WTC11 (cell line): ENCODE data around the gene CTSE.

Experiments
- JUN ChIP-seq: sonication (generic); formaldehyde crosslinking; IDR thresholded peaks from 2 replicates; pipeline ENCODE4 v1.8.0; 2023; ENCODE audit warnings: mild to moderate bottlenecking, missing genetic modification reagents
- MYBL2 ChIP-seq: sonication (generic); formaldehyde crosslinking; IDR thresholded peaks from 2 replicates; pipeline ENCODE4 v1.8.1; 2023; ENCODE audit warnings: mild to moderate bottlenecking, moderate library complexity, missing genetic modification reagents
- NR2C2 ChIP-seq: sonication (generic); formaldehyde crosslinking; IDR thresholded peaks from 2 replicates; pipeline ENCODE4 v1.8.0; 2022; ENCODE audit warnings: mild to moderate bottlenecking, missing genetic modification reagents
- ZNF263 ChIP-seq: sonication (generic); formaldehyde crosslinking; IDR thresholded peaks from 2 replicates; pipeline ENCODE4 v1.8.1; 2022; ENCODE audit warnings: low read depth, mild to moderate bottlenecking, moderate library complexity, missing genetic modification reagents
- TF ChIP-seq, protein P1 (sequence below): sonication (generic); formaldehyde crosslinking; conservative IDR thresholded peaks from 2 replicates; pipeline ENCODE4 v1.8.1; 2022; ENCODE audit warnings: mild to moderate bottlenecking, missing genetic modification reagents
- TF ChIP-seq, protein P2 (sequence below): sonication (generic); formaldehyde crosslinking; IDR thresholded peaks from 2 replicates; pipeline ENCODE4 v1.8.0; 2022; ENCODE audit warnings: mild to moderate bottlenecking, missing genetic modification reagents
- TF ChIP-seq, protein P3 (sequence below): fragments of 200-600 bp; IDR thresholded peaks from 2 replicates; pipeline ENCODE4 v1.8.0; 2022; ENCODE audit warnings: antibody characterized with exemption

DNA sequence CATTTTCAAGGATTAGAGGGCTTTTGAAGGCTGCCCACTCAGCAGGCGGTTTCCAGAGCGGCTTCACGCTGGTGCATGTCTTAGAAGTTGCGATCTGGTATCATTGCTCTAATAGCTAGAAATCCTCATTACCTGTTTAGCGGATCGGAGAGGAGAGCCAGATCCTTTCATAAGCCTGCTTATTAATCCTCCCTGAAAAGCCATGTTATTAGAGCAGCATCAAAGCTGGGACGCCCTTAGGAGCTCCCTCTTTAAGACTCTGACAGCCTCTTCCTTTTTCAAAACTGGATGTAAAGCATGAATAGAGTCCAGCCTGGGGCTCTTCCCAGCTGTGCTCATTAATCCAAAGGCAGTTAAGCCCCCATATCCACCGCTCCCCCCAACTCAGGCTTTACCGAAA is 13.9 kb upstream of the CTSE start:
- TF ChIP-seq NR2C2 (no peak), ZNF263 (CRISPR knock-in tag) (no peak), JUN (CRISPR knock-in tag) (no peak), MYBL2 (CRISPR knock-in tag) (no peak)
- TF ChIP-seq, protein P1, sequence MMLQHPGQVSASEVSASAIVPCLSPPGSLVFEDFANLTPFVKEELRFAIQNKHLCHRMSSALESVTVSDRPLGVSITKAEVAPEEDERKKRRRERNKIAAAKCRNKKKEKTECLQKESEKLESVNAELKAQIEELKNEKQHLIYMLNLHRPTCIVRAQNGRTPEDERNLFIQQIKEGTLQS = no peak
- TF ChIP-seq, protein P2, sequence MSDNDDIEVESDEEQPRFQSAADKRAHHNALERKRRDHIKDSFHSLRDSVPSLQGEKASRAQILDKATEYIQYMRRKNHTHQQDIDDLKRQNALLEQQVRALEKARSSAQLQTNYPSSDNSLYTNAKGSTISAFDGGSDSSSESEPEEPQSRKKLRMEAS (CRISPR knock-in tag) = no peak
- TF ChIP-seq, protein P3, sequence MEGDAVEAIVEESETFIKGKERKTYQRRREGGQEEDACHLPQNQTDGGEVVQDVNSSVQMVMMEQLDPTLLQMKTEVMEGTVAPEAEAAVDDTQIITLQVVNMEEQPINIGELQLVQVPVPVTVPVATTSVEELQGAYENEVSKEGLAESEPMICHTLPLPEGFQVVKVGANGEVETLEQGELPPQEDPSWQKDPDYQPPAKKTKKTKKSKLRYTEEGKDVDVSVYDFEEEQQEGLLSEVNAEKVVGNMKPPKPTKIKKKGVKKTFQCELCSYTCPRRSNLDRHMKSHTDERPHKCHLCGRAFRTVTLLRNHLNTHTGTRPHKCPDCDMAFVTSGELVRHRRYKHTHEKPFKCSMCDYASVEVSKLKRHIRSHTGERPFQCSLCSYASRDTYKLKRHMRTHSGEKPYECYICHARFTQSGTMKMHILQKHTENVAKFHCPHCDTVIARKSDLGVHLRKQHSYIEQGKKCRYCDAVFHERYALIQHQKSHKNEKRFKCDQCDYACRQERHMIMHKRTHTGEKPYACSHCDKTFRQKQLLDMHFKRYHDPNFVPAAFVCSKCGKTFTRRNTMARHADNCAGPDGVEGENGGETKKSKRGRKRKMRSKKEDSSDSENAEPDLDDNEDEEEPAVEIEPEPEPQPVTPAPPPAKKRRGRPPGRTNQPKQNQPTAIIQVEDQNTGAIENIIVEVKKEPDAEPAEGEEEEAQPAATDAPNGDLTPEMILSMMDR = no peak
